HT1080 (cell line): ENCODE data around the gene KCNC1. TPM values are rescaled to one million over a fixed set of nuclear protein-coding genes. Genes with fewer than 3 reads are reported as not detected.

Experiments used
- DNase-seq: peaks from one replicate; pipeline ENCODE4 v3.0.0-alpha.2; 2015; ENCODE audit warnings: low read depth
- total RNA-seq: library from RNA; depleted of rRNA; stranded (reverse); fragments of >200 nt; shearing (Covaris generic); gene quantifications from 2 replicates; pipeline ENCODE4 v1.2.3, GENCODE V29; 2014

KCNC1 gene
- total RNA-seq, 1 experiment from 2014 or later, result 0.10 TPM

DNA sequence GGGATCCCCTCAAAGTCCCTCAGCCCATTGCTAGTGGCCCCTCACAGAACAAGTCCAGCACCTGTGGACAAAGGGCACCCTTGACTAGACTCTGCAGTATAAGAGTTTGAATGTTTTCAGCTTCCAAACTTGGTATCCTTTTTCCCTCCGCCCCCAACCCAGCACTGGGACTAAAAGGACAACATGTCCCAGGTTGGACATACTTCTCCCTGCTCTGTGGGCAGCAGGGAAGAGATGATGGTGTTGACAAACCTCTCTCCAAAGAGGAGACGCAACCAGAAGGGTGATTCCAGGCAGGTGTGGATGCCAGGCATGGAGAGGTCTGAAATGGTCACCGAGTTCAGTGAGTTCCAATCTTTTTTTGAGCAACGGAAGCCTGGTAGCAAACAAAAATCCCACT is 19.7 kb upstream of the KCNC1 start:
- no peak for DNase-seq

DNA sequence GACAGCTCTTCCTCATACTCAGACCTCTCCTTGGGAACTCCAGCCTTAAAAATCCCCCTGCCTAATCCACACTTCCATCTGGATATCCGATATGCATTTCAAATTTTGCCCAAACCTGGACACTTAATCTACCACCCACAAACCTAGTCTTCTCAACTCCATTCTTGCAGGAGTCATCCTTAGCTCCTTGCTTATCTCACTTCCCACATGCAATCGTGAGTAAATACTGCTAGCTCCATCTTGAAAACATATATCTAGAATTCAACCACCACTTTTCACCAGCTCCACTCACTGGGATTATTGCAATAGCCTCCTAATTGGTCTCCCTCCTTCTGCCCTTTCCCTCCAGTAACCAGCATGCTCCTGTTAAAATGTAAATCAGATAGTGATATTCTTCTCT is 17.8 kb upstream of the KCNC1 start:
- DNase-seq, result no peak

DNA sequence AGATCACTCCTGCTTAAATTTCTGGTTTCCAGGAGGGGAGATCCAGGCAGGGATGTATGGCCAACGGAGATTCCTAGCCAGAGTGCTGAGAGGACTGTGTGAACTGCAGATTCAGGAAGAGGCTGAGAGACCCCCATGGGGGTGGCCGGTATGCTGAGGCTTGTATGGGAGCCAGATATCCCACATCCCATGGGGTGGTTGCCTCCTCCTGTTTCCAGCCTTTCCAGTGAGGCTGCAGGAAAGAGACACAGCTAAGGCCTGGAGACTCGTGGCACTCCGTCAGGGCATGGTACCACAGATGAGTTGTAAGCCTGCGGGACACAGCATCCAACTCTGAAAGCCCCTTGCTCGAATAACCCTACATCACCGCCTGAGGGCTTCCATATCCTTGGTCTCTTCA is 16.6 kb upstream of the KCNC1 start:
- DNase-seq, result no peak

DNA sequence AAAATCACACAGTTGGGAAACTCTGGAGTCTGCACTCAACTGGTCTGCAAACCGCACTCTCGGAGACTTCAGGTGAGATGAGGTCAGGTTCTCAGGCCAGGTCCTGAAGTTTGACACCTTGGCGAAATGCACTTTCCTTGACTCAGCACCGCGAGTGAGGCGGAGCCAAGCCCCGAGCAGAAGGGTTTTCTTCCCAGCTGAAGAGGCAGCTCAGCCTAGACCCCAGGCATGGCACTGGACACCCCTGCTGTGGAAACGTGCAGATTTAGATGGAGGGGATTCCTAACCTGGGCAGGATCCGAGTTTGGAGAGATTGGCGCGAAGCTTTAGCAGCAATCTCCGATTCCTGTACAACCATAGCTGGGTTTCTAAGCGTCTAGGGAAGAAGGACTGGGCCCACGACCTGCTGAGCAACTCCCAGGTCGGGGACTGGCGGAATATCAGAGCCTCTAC is 16.0 kb upstream of the KCNC1 start:
- no peak for DNase-seq

DNA sequence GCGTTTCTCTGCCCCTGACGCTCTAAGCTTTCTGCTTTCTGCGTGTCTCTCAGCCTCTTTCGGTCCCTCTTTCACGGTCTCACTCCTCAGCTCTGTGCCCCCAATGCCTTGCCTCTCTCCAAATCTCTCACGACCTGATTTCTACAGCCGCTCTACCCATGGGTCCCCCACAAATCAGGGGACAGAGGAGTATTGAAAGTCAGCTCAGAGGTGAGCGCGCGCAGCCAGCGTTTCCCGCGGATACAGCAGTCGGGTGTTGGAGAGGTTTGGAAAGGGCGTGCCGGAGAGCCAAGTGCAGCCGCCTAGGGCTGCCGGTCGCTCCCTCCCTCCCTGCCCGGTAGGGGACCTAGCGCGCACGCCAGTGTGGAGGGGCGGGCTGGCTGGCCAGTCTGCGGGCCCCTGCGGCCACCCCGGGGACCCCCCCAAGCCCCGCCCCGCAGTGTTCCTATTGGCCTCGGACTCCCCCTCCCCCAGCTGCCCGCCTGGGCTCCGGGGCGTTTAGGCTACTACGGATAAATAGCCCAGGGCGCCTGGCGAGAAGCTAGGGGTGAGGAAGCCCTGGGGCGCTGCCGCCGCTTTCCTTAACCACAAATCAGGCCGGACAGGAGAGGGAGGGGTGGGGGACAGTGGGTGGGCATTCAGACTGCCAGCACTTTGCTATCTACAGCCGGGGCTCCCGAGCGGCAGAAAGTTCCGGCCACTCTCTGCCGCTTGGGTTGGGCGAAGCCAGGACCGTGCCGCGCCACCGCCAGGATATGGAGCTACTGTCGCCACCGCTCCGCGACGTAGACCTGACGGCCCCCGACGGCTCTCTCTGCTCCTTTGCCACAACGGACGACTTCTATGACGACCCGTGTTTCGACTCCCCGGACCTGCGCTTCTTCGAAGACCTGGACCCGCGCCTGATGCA is 15.3 kb upstream of the KCNC1 start, which contains the start of gene MYOD1:
Gene MYOD1, plus strand, starts transcription at position 544 of the 910 bp plus-strand sequence. Its CDS starts 212 bp downstream, at position 756.
- DNase-seq, result no peak

DNA sequence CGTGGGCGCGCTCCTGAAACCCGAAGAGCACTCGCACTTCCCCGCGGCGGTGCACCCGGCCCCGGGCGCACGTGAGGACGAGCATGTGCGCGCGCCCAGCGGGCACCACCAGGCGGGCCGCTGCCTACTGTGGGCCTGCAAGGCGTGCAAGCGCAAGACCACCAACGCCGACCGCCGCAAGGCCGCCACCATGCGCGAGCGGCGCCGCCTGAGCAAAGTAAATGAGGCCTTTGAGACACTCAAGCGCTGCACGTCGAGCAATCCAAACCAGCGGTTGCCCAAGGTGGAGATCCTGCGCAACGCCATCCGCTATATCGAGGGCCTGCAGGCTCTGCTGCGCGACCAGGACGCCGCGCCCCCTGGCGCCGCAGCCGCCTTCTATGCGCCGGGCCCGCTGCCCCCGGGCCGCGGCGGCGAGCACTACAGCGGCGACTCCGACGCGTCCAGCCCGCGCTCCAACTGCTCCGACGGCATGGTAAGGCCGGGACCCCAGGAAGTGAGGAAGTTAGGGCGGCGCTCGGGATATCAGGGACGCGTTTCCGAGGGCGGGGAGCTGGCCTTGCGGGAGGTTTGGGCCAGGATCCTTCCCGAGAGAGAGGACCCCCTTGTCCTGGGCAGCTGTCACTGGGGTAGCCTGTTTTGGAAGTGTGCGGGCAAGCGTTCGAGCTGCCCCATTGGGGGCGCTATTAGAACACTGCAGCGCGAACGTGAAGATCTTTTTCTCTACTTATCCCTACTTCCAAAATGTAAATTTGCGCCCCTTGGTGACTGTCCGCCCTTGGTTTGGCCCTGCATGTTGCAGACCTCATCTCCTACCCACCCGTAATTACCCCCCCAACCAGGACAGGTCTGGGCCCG is 14.4 kb upstream of the KCNC1 start:
- no peak for DNase-seq

DNA sequence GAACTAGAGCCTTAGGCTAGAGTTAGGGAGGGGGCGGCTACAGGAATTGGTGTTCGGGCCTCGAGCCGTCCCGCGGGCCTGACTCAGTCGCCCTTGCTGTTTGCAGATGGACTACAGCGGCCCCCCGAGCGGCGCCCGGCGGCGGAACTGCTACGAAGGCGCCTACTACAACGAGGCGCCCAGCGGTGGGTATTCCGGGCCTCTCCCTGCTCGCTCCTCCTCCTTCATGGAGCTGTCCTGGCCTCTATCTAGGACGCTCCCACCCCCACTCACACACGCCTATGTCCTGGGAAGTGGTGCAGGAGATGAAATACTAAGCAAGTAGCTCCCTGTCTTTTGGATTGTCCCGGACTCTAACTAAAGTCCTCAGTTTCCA is 13.8 kb upstream of the KCNC1 start:
- DNase-seq, result no peak

DNA sequence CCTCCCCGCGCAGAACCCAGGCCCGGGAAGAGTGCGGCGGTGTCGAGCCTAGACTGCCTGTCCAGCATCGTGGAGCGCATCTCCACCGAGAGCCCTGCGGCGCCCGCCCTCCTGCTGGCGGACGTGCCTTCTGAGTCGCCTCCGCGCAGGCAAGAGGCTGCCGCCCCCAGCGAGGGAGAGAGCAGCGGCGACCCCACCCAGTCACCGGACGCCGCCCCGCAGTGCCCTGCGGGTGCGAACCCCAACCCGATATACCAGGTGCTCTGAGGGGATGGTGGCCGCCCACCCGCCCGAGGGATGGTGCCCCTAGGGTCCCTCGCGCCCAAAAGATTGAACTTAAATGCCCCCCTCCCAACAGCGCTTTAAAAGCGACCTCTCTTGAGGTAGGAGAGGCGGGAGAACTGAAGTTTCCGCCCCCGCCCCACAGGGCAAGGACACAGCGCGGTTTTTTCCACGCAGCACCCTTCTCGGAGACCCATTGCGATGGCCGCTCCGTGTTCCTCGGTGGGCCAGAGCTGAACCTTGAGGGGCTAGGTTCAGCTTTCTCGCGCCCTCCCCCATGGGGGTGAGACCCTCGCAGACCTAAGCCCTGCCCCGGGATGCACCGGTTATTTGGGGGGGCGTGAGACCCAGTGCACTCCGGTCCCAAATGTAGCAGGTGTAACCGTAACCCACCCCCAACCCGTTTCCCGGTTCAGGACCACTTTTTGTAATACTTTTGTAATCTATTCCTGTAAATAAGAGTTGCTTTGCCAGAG is 13.2 kb upstream of the KCNC1 start:
- DNase-seq, result no peak

DNA sequence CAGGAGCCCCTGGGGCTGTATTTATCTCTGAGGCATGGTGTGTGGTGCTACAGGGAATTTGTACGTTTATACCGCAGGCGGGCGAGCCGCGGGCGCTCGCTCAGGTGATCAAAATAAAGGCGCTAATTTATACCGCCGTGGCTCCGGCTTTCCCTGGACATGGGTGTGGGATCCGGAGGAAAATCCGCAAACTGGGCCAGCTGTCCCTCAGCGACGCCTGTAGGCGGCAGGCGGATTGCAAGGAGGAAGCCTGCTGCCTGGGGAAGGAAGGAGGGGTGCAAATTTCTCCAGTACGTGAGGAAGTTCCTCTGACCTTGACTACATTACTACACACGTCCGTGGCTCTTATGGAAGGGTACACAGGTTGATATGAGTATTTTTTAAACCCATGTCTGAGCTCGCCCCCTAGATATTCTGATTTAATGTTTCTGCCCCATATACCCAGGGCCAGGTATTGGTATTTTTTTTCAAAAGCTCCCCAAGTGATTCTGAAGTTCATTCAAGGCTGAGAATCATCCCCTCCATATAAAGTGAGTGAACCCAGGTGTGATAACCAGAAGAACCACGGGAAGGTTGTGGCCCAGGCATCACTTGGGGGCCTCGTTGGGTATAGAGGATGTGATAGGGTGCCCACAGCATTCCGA is 12.5 kb upstream of the KCNC1 start:
- DNase-seq, result peak; percentile 44

DNA sequence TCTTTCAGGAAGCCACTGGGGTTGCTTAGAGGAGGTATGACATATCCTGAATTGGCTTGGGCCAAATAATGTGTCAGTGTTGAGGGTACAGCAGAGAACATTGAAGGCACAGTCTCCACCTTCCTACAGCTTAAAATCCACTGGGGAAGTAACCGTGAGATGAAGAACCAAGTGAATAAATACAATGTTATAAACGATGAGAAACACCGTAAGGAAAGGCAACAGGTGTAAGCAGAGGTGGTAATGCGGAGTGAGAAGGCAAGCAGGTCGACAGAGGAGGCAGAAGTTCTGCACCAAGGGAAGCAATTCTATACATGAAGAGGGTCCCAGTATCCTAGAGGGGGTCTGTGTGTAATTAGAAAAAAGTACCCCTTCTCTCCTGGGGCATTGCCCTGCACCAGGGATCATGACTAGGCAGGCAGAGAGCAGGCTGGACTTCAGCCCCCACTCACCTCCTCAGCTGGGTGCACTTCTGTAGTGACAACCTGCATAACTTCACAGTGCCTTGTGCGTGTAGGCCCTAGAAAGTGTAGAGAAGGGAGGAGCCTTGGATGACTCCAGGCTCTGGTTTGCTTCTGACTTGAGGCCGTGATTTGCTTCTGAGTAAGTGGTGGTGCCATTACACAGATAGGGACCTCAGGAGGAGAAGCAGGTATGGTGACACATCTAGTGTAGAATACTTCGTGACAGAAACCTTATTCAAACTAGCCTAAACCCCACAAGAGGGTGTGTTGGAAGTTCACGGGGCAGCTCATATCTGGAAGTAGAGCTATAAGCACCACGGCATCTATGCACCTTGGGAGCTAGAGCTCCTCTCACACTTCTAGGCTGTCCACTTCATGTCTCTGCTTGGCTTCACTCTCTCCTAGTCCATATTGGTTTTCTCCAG is 10.3 kb upstream of the KCNC1 start:
- no peak for DNase-seq

DNA sequence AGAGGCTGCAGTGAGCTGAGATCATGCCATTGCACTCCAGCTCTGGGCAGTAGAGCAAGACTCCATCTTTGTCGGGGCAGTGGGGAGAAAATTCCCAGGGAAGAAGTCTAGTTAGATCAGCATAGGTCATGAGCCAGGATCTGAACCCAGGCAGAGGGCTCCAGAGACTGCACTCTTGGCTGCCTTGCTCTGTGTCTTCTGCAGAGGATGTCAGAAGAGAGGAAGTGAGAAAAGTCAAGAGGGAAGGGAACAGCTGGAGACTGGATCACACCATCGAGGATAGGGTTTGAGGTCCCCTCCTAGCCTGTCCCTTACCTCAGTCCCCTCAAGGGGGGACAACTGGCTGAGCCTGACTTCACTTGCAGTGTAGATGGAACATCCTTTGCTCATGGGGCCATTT is 9.4 kb upstream of the KCNC1 start:
- no peak for DNase-seq

DNA sequence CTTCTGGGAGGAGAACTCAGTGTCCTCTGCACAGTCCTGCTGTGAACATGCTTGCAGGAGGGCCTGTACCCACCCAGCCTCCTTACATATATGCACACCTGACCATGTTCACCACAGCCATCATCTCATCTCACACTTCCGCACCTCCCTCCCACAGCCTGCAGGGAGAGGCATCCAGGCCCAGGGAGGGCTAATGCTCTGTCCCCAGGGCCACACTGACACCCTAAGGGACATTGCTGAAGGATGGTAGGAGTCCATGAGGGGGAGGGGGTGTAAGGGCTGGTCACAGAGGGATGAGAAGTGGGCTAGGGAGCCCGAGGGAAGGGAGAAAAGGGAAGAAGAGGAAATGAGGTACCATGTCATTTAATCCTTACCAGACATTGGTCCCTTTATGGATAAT is 4.4 kb upstream of the KCNC1 start:
- no peak for DNase-seq

DNA sequence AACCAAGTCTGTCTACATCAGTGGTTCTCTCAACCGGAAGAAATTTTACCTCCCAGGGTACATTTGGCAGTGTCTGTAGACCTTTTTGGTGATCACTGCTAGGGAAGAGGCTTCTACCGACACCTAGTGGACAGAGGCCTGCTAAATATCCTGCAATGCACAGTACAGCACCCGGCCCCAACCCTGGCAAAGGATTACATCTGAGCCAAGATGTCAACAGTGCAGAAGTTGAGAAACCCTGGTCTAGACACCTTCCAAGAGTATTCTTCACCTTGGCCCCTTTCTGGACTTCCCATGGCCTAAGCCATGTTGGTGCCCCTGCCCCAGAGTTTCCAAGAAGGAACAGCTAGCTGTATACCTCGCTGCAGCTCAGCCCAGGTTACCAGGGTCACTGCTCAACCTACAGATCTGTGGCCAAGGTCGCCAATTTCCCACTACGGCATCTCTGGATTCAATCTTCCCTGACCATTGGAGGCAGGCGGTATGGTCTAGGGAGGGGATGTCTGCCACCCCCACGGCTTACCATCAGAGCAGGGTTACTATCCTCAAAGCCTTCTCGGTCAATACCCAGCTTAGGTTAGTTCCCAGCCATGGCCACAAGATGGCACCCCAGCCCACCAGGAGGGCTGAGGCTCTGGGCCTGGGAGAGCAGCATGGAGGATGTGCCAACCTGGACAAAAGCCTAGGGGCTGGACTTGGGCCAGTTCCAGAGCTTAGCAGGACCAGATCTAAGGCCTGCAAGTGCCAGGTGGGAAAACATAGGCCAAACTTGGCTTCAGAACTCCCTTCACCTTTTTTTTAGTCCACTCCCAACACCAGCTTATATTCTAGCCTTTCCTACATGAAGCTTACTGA is 3.7 kb upstream of the KCNC1 start:
- DNase-seq, result peak; percentile 74

DNA sequence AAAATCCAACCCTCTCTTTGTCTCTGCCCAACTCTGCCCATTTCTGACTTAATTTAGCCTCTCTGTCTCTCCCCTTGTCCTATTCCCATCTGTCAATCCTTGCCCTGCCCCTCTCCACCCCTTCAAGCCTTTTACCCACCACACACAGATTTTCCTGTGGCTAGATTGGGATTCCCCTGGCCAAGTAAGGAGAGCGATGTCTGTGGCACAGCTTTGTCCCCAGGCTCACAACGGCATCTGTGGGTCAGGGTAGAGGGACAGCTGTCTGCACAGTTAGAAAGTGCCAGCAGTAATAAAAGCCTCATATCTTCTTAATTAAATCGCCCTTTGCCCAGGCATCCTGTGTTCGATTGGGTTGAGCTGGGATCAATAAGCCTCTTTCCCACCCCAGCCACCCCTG is 1.3 kb upstream of the KCNC1 start:
- DNase-seq, result no peak

DNA sequence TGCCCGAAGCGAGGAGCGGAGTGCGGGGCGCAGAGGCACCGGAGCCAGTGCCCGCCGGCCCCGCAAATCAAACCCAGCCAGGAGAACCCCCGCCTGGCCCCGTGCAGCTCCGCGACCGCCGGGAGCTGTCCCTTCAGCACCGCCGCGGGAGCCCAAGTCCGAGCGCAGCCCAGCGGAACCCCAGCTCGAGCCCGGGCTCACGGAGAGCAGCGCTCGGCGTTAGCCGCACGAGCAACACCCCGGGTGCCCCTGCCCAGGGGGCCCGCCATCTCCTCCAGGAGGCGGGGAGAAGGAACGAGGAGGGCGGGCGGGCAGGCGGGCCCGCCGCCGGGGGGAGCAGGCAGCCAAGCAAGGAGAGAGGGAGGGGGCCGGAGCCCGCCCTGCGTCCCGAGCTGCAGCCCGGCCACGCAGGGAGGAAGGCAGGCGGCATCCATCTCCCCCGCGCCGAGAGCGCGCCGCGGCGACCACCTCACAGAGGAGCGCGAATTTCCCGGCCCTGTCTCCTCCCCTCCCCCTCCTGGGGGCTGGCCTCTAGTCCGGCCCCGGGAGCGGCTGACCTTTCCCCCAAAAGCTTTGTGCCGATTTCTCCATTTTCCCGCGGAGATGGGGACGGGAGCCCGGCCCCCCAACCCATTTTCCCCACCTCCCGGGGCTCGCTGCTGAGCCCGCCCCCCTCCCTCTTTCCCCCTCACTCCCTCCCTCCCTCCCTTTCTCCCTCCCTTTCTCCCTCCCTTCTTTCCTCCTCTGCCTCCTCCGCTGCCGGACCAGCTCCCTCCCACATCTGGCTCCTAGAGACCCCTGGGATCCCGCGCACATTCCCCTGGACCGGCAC is 621 bp downstream of the KCNC1 start:
- peak; percentile 42 for DNase-seq

DNA sequence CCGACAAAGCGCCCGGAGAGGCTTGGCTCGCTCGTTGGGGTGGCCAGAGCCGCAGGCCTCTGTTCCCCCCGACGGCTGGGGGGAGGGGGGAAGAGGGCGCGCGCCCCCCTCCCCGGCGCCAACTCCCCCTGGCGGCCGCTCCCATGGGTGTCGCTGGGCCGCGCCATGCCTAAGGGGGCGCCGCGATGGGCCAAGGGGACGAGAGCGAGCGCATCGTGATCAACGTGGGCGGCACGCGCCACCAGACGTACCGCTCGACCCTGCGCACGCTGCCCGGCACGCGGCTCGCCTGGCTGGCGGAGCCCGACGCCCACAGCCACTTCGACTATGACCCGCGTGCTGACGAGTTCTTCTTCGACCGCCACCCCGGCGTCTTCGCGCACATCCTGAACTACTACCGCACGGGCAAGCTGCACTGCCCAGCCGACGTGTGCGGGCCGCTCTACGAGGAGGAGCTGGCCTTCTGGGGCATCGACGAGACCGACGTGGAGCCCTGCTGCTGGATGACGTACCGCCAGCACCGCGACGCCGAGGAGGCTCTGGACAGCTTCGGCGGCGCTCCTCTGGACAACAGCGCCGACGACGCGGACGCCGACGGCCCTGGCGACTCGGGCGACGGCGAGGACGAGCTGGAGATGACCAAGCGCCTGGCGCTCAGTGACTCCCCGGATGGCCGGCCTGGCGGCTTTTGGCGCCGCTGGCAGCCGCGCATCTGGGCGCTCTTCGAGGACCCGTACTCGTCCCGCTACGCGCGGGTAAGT is 1.4 kb downstream of the KCNC1 start:
- no peak for DNase-seq

DNA sequence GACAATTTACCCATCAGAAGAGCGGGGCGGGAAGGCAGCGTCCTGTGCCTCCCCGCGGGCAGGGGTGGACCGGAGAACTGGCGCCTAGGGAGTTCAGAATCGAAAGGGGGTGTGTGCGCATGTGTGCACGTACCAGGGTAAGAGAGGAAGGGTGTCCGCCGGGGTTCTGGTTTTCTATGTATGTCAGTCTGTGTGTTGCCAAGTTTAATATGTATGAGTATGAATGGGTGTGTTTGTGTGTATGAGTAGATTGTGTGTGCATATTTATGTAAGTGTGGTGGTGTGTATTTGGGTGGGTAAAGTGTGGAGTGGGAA is 2.0 kb downstream of the KCNC1 start:
- no peak for DNase-seq
